Tibial artery (tissue), 4 donors: ENCODE measurements around the gene FNIP1.
A peak's percentile ranks its signal among the peaks of the same experiment; 100 is the strongest.
"Not testable (repeated sequence)": the region's sequence is repeated elsewhere in the genome, so short reads cannot be mapped to it uniquely, and the experiment has no call there.

Source experiments
- DNase-seq, 2 donors: peaks; one replicate each; pipeline ENCODE4 v3.0.0-alpha.2; 2019
- H3K27ac ChIP-seq, 2 donors: fragments of 200-600 bp; sonication (generic) in 1 of 2; 1 replicate in 1 of 2; 2 replicates in 1 of 2; pipeline ENCODE4 v1.5.1; 2018 to 2019; ENCODE audit warnings: mild to moderate bottlenecking in 1 of 2
- H3K27me3 ChIP-seq, 2 donors: fragments of 200-600 bp; sonication (generic) in 1 of 2; one replicate each; pipeline versions ENCODE4 v1.5.1 to v1.6.0; 2016 to 2019
- H3K36me3 ChIP-seq, 3 donors: fragments of 200-600 bp; sonication (generic) in 2 of 3; one replicate each; pipeline ENCODE4 v1.5.1; 2016 to 2019; ENCODE audit warnings: mild to moderate bottlenecking in 2 of 3
- H3K4me1 ChIP-seq, 4 donors: fragments of 200-600 bp; sonication (generic) in 2 of 4; 1 replicate in 3 of 4; 2 replicates in 1 of 4; pipeline ENCODE4 v1.5.1; 2016 to 2019
- H3K4me3 ChIP-seq, 2 donors: fragments of 200-600 bp; sonication (generic) in 1 of 2; 1 replicate in 1 of 2; 2 replicates in 1 of 2; pipeline ENCODE4 v1.5.1; 2018 to 2019; ENCODE audit warnings: mild to moderate bottlenecking in 2 of 2
- H3K9me3 ChIP-seq, 3 donors: fragments of 200-600 bp; sonication (generic) in 1 of 3; one replicate each; pipeline ENCODE4 v1.5.1; 2016 to 2019
- intact Hi-C: fragments of 100-400 bp; cut with DNase I; formaldehyde crosslinking; loops from one replicate; pipeline ENCODE4 v1.15.0; 2023; ENCODE audit warnings: low total_unique reads
- TF ChIP-seq, protein P1 (sequence below), 2 experiments: fragments of 200-600 bp in 1 of 2; fragments of 450-650 bp in 1 of 2; IDR thresholded peaks; one replicate each; pipeline ENCODE4 v1.5.1; 2017 to 2019; ENCODE audit warnings: antibody characterized with exemption in 2 of 2, mild to moderate bottlenecking in 1 of 2, moderate library complexity in 1 of 2

FNIP1 gene

DNA sequence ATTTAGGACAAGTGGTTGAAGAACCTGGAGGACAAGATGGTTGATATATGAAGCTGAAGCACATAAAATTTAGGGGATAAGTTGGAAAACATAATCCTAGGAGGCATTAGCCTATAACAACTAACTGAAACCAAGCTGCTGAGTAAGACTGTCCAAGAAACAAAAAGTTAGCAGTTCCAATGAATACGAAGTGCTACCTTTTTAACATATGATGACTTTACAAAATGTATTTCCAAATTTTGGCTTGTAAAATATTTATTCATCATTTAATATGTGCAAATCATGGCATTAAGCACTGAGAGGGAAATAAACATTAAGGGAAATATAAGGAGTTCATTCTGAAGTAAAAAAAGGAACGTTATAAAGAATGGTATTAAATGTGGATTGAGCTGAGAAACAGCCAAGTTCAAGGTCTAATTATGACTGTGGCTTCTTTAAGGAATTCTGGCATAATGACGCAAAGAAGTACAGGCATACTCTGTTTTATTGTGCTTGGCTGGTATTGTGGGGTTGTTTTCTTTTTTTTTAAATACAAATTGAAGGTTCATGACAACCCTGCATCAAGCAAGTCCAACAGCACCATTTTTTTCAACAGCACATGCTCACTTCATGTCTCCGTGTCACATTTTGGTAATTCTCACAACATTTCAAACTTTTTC is 169.5 kb downstream of the FNIP1 start:
- Histone ChIP-seq H3K4me1 (peaks cover 0 to 36% (median 9%) of the 10 kb centered on the region in 4 donors), H3K9me3 (no peaks in the 10 kb centered on the region), H3K27me3 (no peaks in the 10 kb centered on the region), H3K4me3 (no peak overlapping the region), H3K27ac (peak overlapping the region; percentile 13 to 35), H3K36me3 (no peaks in the 10 kb centered on the region)
- no peak for DNase-seq
- TF ChIP-seq, protein P1, sequence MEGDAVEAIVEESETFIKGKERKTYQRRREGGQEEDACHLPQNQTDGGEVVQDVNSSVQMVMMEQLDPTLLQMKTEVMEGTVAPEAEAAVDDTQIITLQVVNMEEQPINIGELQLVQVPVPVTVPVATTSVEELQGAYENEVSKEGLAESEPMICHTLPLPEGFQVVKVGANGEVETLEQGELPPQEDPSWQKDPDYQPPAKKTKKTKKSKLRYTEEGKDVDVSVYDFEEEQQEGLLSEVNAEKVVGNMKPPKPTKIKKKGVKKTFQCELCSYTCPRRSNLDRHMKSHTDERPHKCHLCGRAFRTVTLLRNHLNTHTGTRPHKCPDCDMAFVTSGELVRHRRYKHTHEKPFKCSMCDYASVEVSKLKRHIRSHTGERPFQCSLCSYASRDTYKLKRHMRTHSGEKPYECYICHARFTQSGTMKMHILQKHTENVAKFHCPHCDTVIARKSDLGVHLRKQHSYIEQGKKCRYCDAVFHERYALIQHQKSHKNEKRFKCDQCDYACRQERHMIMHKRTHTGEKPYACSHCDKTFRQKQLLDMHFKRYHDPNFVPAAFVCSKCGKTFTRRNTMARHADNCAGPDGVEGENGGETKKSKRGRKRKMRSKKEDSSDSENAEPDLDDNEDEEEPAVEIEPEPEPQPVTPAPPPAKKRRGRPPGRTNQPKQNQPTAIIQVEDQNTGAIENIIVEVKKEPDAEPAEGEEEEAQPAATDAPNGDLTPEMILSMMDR (IDR thresholded peaks at IDR 0.05): no peak
- intact Hi-C loops: no loop called here

GRCh38 chr5:131622633-131623032 is 174.2 kb downstream of the FNIP1 start:
- H3K4me3 ChIP-seq: no peak overlapping the region
- H3K27ac ChIP-seq: no peak overlapping the region
- peaks cover 0 to 28% (median 5%) of the 10 kb centered on the region in 4 donors for H3K4me1 ChIP-seq
- H3K36me3 ChIP-seq: no peaks in the 10 kb centered on the region
- DNase-seq: no peak
- intact Hi-C loops: no loop called here
- no peaks in the 10 kb centered on the region for H3K9me3 ChIP-seq
- no peaks in the 10 kb centered on the region for H3K27me3 ChIP-seq
- TF ChIP-seq, protein P1 (IDR thresholded peaks at IDR 0.05): no peak

- H3K27me3 ChIP-seq, H3K27ac ChIP-seq, H3K36me3 ChIP-seq, DNase-seq, H3K9me3 ChIP-seq, H3K4me3 ChIP-seq, intact Hi-C loops: not testable (repeated sequence)
- H3K4me1 ChIP-seq: peaks cover 0 to 21% (median 2%) of the 10 kb centered on the region in 4 donors
Measured at GRCh38 chr5:131621164-131621563, 175.7 kb downstream of the FNIP1 start.

- H3K4me1 ChIP-seq: peaks cover 0 to 21% (median 2%) of the 10 kb centered on the region in 4 donors
- no peaks in the 10 kb centered on the region for H3K27me3 ChIP-seq
- no peak overlapping the region for H3K4me3 ChIP-seq
- no peak for DNase-seq
- H3K36me3 ChIP-seq: no peaks in the 10 kb centered on the region
- no peaks in the 10 kb centered on the region for H3K9me3 ChIP-seq
- intact Hi-C loops: no loop called here
- no peak overlapping the region for H3K27ac ChIP-seq
- TF ChIP-seq, protein P1 (IDR thresholded peaks at IDR 0.05): no peak
Measured at GRCh38 chr5:131619102-131619501, 177.7 kb downstream of the FNIP1 start.

DNA sequence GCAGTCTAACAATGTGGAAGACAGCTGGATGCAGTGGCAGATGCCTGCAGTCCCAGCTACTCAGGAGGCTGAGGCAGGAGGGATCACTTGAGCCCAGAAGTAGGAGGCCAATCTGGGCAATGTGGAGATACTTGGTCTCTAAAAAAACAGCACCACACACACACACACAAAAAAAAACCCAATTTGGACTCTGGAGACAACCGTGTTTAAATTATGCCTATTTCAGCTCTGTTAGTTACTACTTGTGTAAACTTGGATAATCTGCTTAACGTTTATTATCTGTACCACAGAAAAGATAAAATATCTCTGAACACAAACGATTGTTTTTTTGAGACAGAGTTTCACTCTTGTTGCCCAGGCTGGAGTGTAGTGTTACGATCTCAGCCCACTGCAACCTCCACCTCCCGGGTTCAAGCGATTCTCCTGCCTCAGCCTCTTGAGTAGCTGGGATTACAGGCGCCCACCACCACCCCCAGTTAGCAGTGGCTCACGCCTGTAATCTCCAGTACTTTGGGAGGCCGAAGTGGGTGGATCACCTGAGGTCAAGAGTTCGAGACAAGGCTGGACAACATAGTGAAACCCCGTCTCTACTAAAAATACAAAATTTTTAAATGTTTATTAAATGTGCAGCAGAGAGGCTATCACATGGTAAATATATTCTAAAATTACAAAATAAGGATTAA is 179.5 kb downstream of the FNIP1 start:
- intact Hi-C loops: no loop called here
- Histone ChIP-seq H3K27me3 (no peaks in the 10 kb centered on the region), H3K4me3 (no peak overlapping the region), H3K36me3 (no peaks in the 10 kb centered on the region), H3K9me3 (no peaks in the 10 kb centered on the region), H3K27ac (no peak overlapping the region), H3K4me1 (peaks cover 0 to 17% (median 2%) of the 10 kb centered on the region in 4 donors)
- TF ChIP-seq, protein P1 (IDR thresholded peaks at IDR 0.05): no peak
- DNase-seq: no peak

DNA sequence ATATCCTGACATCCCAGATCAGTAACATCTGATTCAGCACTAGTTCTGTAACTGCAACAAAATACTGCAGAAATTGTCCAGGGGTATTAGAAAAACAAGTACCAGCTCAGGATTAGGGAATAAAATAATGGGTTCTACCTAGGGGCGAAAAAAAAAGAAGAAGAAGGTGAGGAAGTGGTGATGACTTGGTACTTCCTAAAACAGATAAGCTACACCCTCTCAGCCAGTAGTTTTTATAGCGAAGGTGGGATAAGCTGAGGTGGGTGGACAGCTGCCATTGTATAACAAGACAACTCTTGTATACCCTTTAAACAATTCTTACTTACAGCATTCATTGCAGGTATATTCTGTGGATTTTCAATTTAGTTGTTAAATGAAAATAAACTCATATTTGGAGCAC is 180.9 kb downstream of the FNIP1 start:
- TF ChIP-seq, protein P1 (IDR thresholded peaks at IDR 0.05): no peak
- no peaks in the 10 kb centered on the region for H3K27me3 ChIP-seq
- no peaks in the 10 kb centered on the region for H3K36me3 ChIP-seq
- no peak for DNase-seq
- no peak overlapping the region for H3K27ac ChIP-seq
- H3K4me1 ChIP-seq: peaks cover 0 to 17% (median 2%) of the 10 kb centered on the region in 4 donors
- no peak overlapping the region for H3K4me3 ChIP-seq
- intact Hi-C loops: no loop called here
- H3K9me3 ChIP-seq: no peaks in the 10 kb centered on the region
